K562 (cell line): ENCODE measurements around the gene PPP1R15A. TPM values are rescaled to one million over a fixed set of nuclear protein-coding genes. Genes with fewer than 3 reads are reported as not detected.
A peak's percentile ranks its signal among the peaks of the same experiment; 100 is the strongest.

Experiments used
- BRD4 ChIP-seq: fragments of 200-600 bp; sonication (generic); IDR thresholded peaks from 2 replicates; pipeline ENCODE4 v1.6.1; 2017; ENCODE audit warnings: inconsistent platforms
- CBX2 ChIP-seq: fragments of 200-600 bp; sonication (generic); IDR thresholded peaks from one replicate; pipeline ENCODE4 v1.6.1; 2012; ENCODE audit warnings: mild to moderate bottlenecking, low read length, inconsistent platforms; ENCODE audit not compliant: insufficient read depth, poor library complexity, severe bottlenecking
- DEAF1 ChIP-seq: fragments of 450-650 bp; formaldehyde crosslinking; IDR thresholded peaks from 2 replicates; pipeline ENCODE4 v1.4.0; 2020; ENCODE audit warnings: mild to moderate bottlenecking, moderate library complexity
- E2F5 ChIP-seq: sonication (generic); formaldehyde crosslinking; IDR thresholded peaks from 2 replicates; pipeline ENCODE4 v1.8.0; 2022; ENCODE audit warnings: mild to moderate bottlenecking, missing genetic modification reagents
- ELF2 ChIP-seq: fragments of 250-450 bp; sonication (Bioruptor Pico); IDR thresholded peaks from 2 replicates; pipeline ENCODE4 v1.5.0; 2021; ENCODE audit warnings: mild to moderate bottlenecking
- ERF ChIP-seq: fragments of 450-650 bp; formaldehyde crosslinking; IDR thresholded peaks from 2 replicates; pipeline ENCODE4 v1.4.0; 2020; ENCODE audit warnings: mild to moderate bottlenecking, mixed read lengths
- ETS1 ChIP-seq: conservative IDR thresholded peaks from 2 replicates; pipeline ENCODE4 v1.6.1; 2011; ENCODE audit warnings: low read depth, mild to moderate bottlenecking, low read length; ENCODE audit not compliant: control insufficient read depth
- FIP1L1 ChIP-seq: fragments of 200-400 bp; formaldehyde crosslinking; IDR thresholded peaks from 2 replicates; pipeline ENCODE4 v1.6.1; 2018; ENCODE audit warnings: mild to moderate bottlenecking, low read depth, low read length; ENCODE audit not compliant: poor library complexity, severe bottlenecking
- GTF3C2 ChIP-seq: IDR thresholded peaks from 3 replicates; pipeline ENCODE4 v1.6.1; 2011; ENCODE audit warnings: borderline replicate concordance, mild to moderate bottlenecking, moderate library complexity; ENCODE audit not compliant: insufficient read length; ENCODE audit errors: extremely low read depth
- MED1 ChIP-seq: sonication (generic); formaldehyde crosslinking; IDR thresholded peaks from 2 replicates; pipeline ENCODE4 v1.8.1; 2023; ENCODE audit warnings: missing genetic modification reagents, borderline replicate concordance
- RBFOX2 ChIP-seq: fragments of 200-400 bp; formaldehyde crosslinking; IDR thresholded peaks from 2 replicates; pipeline ENCODE4 v1.6.1; 2017; ENCODE audit warnings: low read depth, mild to moderate bottlenecking, low read length, moderate library complexity
- RFX7 ChIP-seq: fragments of 250-450 bp; sonication (Bioruptor Pico); IDR thresholded peaks from 2 replicates; pipeline ENCODE4 v1.5.1; 2021; ENCODE audit warnings: mild to moderate bottlenecking
- SFPQ ChIP-seq: fragments of 200-400 bp; formaldehyde crosslinking; IDR thresholded peaks from 2 replicates; pipeline ENCODE4 v1.6.1; 2017; ENCODE audit warnings: mild to moderate bottlenecking, low read depth, low read length, moderate library complexity
- ZNF174 ChIP-seq: fragments of 250-450 bp; sonication (Bioruptor Pico); IDR thresholded peaks from 2 replicates; pipeline ENCODE4 v1.4.0; 2020; ENCODE audit warnings: mild to moderate bottlenecking
- ZNF217 ChIP-seq: sonication (generic); formaldehyde crosslinking; IDR thresholded peaks from 2 replicates; pipeline ENCODE4 v1.8.0; 2022; ENCODE audit warnings: mild to moderate bottlenecking, missing genetic modification reagents
- ZNF3 ChIP-seq: fragments of 250-450 bp; sonication (Bioruptor Pico); IDR thresholded peaks from 2 replicates; pipeline ENCODE4 v1.5.0; 2021; ENCODE audit warnings: mild to moderate bottlenecking, moderate library complexity
- ZNF384 ChIP-seq: IDR thresholded peaks from 2 replicates; pipeline ENCODE4 v1.6.1; 2012; ENCODE audit warnings: low read depth, low read length, improper control_type of control experiment
- ZNF561 ChIP-seq: fragments of 450-650 bp; formaldehyde crosslinking; conservative IDR thresholded peaks from 2 replicates; pipeline ENCODE4 v1.4.0; 2020; ENCODE audit warnings: mild to moderate bottlenecking, moderate library complexity
- polyA plus RNA-seq, 8 experiments: library from polyadenylated mRNA; depleted of rRNA in 4 of 8; stranded (reverse) in 5 of 8; unstranded in 3 of 8; fragments of >200 nt; fragmentation: Nextera tagmentation in 2 of 8; fragmentation: Illumina TruSeq in 1 of 8; extraction: Ambion mirVana in 2 of 8; extraction: Trizol in 1 of 8; gene quantifications; 2 replicates each; pipeline versions ENCODE4 v1.2.1 to v1.2.3, GENCODE V29; 2011 to 2014; ENCODE audit warnings: inconsistent platforms in 1 of 8, missing spikeins in 1 of 8
- total RNA-seq, 7 experiments: library from RNA; depleted of rRNA in 6 of 7; stranded (reverse); fragments of >200 nt in 6 of 7; fragmentation: Illumina TruSeq in 2 of 7; extraction: Trizol in 2 of 7; gene quantifications; 2 replicates each; pipeline versions ENCODE4 v1.2.1 to v1.2.3, GENCODE V29; 2011 to 2021; ENCODE audit warnings: low replicate concordance in 1 of 7

Gene PPP1R15A
- total and polyA plus RNA-seq, 9 of the 15 experiments (the other 6 are each of a cell fraction or from before 2014, with no cell fraction given) = 0.42 to 73.7 (median 44.0) TPM

GRCh38 chr19:48873476-48874302, 1.5 kb downstream of the PPP1R15A start (continued):
- TF ChIP-seq SFPQ (no peak), RFX7 (CRISPR knock-in tag) (no peak), MED1 (CRISPR knock-in tag) (peak; percentile 92; the same call in 1 of the 2 replicates), GTF3C2 (no peak), ZNF3 (CRISPR knock-in tag) (no peak), DEAF1 (CRISPR knock-in tag) (no peak), FIP1L1 (no peak), ZNF174 (CRISPR knock-in tag) (no peak), ZNF384 (peak; percentile 37; the same call in 1 of the 2 replicates), E2F5 (CRISPR knock-in tag) (no peak), CBX2 (no peak), BRD4 (no peak), ZNF561 (CRISPR knock-in tag) (no peak), ZNF217 (CRISPR knock-in tag) (no peak), RBFOX2 (peak; percentile 55), ERF (CRISPR knock-in tag) (peak; percentile 69; the same call in 1 of the 2 replicates), ETS1 (peak; percentile 91; the same call in 1 of the 2 replicates), ELF2 (no peak)
